GM12801 (cell line): Measurements from ENCODE around the gene AVEN.

Source experiments
- TF ChIP-seq, protein P1 (sequence below): IDR thresholded peaks from one replicate; pipeline ENCODE4 v1.5.1; 2011; ENCODE audit warnings: control low read depth; ENCODE audit not compliant: insufficient read length; ENCODE audit errors: extremely low read depth

AVEN gene

DNA sequence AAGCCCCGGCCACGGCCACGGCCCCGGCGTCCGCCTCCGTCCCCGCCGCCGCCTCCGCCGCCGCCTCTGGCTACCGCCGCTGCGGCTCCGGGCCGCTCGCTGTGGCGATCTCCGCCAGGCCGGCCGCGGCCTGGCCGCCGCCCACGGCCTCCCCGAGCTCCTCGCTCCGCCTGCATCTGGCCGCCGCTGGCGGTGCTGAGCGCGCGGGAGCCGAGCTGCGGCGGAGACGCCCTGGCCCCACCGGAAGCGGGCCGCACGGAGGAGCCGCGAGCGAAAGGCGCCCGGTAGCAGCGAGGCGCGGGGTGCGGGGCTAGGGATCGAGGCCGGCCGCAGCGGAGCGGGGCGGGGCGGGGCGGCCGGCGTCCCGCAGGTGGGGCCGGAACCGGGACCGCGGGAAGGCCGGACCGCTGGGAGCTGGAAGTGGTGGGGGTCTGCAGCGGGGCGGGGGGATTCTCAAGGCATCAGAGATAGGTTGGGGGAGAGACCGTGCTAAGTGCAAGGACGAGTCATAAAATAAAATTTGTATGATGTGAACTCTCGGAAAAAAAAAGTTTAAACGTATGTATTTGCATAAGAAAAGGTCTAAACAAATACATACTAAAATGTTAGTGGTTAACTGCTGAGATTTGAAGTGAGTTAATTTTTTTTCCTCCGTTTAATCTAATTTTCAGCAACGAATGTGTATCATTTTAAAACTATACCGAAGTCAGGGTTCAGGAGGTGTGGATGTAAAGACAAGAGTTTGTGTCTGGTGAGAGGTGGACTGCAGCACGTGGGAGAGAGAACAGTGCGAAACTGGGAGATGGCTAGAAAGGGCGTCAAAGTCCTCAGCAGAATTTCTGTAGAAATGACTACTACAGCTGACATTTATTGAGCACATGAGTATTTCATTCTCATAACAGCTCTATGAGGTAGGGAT, at the start of gene AVEN:
AVEN (minus strand) TSS at position 334 of the 919 bp plus-strand sequence; CDS start at position 176, 158 bp downstream.
- TF ChIP-seq, protein P1, sequence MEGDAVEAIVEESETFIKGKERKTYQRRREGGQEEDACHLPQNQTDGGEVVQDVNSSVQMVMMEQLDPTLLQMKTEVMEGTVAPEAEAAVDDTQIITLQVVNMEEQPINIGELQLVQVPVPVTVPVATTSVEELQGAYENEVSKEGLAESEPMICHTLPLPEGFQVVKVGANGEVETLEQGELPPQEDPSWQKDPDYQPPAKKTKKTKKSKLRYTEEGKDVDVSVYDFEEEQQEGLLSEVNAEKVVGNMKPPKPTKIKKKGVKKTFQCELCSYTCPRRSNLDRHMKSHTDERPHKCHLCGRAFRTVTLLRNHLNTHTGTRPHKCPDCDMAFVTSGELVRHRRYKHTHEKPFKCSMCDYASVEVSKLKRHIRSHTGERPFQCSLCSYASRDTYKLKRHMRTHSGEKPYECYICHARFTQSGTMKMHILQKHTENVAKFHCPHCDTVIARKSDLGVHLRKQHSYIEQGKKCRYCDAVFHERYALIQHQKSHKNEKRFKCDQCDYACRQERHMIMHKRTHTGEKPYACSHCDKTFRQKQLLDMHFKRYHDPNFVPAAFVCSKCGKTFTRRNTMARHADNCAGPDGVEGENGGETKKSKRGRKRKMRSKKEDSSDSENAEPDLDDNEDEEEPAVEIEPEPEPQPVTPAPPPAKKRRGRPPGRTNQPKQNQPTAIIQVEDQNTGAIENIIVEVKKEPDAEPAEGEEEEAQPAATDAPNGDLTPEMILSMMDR, result no peak

- TF ChIP-seq, protein P1, result no peak
Measured at GRCh38 chr15:34085746-34086145, 46.7 kb upstream of the AVEN start.

GRCh38 chr15:34084086-34084485, 45.1 kb upstream of the AVEN start:
- TF ChIP-seq, protein P1, result no peak

DNA sequence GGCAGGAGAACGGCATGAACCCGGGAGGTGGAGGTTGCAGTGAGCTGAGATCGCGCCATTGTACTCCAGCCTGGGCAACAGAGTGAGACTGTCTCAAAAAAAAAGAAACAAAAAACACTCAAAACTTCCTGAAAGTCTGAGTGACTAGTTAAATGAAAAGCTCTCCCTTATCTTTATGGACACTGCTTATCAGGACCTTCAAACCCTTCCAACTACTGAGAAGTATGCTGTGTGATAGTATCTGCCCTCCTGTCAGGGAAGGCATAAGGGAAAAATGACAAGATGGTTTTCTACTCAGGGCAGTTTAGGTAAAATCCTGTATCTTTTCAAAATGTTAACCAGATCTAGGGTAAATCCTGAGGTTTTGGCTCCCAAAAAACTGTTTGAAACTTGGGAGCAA, 40.9 kb upstream of the AVEN start:
- TF ChIP-seq, protein P1, result no peak

- TF ChIP-seq, protein P1, result no peak
Measured at GRCh38 chr15:34078900-34079299, 39.9 kb upstream of the AVEN start.

- TF ChIP-seq, protein P1, result no peak
Measured at GRCh38 chr15:34076785-34077184, 37.8 kb upstream of the AVEN start.

DNA sequence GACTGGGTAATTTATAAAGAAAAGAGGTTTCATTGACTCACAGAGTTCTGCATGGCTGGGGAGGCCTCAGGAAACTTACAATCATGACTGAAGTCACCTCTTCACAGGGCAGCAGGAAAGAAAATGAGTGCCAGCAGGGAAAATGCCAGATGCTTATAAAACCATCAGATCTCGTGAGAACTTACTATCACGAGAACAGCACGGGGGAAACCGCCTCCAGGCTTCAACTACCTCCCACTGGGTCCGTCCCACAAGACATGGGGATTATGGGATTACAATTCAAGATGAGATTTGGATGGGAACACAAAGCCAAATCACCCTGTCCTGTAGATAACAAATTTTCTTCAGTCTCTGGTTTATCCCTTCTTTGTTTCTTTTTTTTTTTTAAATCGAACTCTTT, 31.0 kb upstream of the AVEN start:
- TF ChIP-seq, protein P1, result no peak
